Measurements from ENCODE around the gene TLDC2. TPM values are rescaled to one million over a fixed set of nuclear protein-coding genes. Genes with fewer than 3 reads are reported as not detected.

The TLDC2 gene
- total RNA-seq, 1 experiment from 2014 or later, result 0.17 TPM

GRCh38 chr20:36856691-36857635, 19.0 kb upstream of the TLDC2 start (continued):
- TF ChIP-seq ZSCAN18 (CRISPR knock-in tag; IDR thresholded peaks at IDR 0.05) (no peak), CREB1 (CRISPR knock-in tag; IDR thresholded peaks at IDR 0.05) (no peak), ZNF512 (CRISPR knock-in tag; IDR thresholded peaks at IDR 0.05; ENCODE audit: borderline replicate concordance) (no peak), GABPB1 (CRISPR knock-in tag; IDR thresholded peaks at IDR 0.05) (no peak), ETV6 (CRISPR knock-in tag; IDR thresholded peaks at IDR 0.05) (no peak), SMAD3 (CRISPR knock-in tag; IDR thresholded peaks at IDR 0.05; ENCODE audit: borderline replicate concordance) (no peak)

- ATAC-seq (no peak), DNase-seq (ENCODE audit: low spot score) (no peak)
- H3K4me1 Mint-ChIP-seq, result peaks cover 51% of the 10 kb centered on the region
- H3K9me3 Mint-ChIP-seq, result no peaks in the 10 kb centered on the region
- peak overlapping the region; percentile 18 for H3K27ac Mint-ChIP-seq
- no peaks in the 10 kb centered on the region for H3K36me3 Mint-ChIP-seq
- no peak for TF ChIP-seq USF2 (CRISPR knock-in tag; IDR thresholded peaks at IDR 0.05)
- no peak for TF ChIP-seq ZNF423 (CRISPR knock-in tag; IDR thresholded peaks at IDR 0.05)
- no peak for TF ChIP-seq TEAD4 (CRISPR knock-in tag; IDR thresholded peaks at IDR 0.05)
- TF ChIP-seq ESRRA (CRISPR knock-in tag; IDR thresholded peaks at IDR 0.05; ENCODE audit: borderline replicate concordance), result no peak
- no peak for TF ChIP-seq PRDM15 (CRISPR knock-in tag; IDR thresholded peaks at IDR 0.05)
- TF ChIP-seq ZSCAN18 (CRISPR knock-in tag; IDR thresholded peaks at IDR 0.05), result no peak
- no peak for TF ChIP-seq JUN (CRISPR knock-in tag; IDR thresholded peaks at IDR 0.05)
- no peak for TF ChIP-seq ARID4B (CRISPR knock-in tag; IDR thresholded peaks at IDR 0.05; ENCODE audit: borderline replicate concordance)
- TF ChIP-seq NR3C1 (CRISPR knock-in tag; conservative IDR thresholded peaks at IDR 0.05; ENCODE audit: low read depth), result no peak
- no peak for TF ChIP-seq STAT6 (CRISPR knock-in tag; conservative IDR thresholded peaks at IDR 0.05; ENCODE audit: low read depth)
- H3K27me3 Mint-ChIP-seq (ENCODE audit: low read depth), result peaks cover 12% of the 10 kb centered on the region
- no peak overlapping the region for H3K4me3 Mint-ChIP-seq
- CTCF ChIA-PET, result interaction anchor here (0.9 to 7.6 kb wide), 3 partner anchors 23 to 51 kb away, joined by 4 to 89 read pairs (median 6); no protein-coding TSS in a partner anchor
- POLR2A ChIA-PET, result interaction anchor here (1.8 kb wide), 1 partner anchor 23 kb away, joined by 9 read pairs; no protein-coding TSS in a partner anchor
Observed at GRCh38 chr20:36859282-36859555, 16.7 kb upstream of the TLDC2 start.

Measured in WTC11 (cell line).